ENCODE results near the gene DUSP22.
"Not testable (repeated sequence)": the region's sequence is repeated elsewhere in the genome, so short reads cannot be mapped to it uniquely, and the experiment has no call there.

Gene DUSP22

GRCh38 chr6:325161-325860 lies 33.0 kb downstream of the DUSP22 start:
- not testable (repeated sequence) for DNase-seq (ENCODE audit: low read depth)

- DNase-seq (ENCODE audit: low read depth): not testable (repeated sequence)
Measured at GRCh38 chr6:326066-326465, 33.8 kb downstream of the DUSP22 start.

DNA sequence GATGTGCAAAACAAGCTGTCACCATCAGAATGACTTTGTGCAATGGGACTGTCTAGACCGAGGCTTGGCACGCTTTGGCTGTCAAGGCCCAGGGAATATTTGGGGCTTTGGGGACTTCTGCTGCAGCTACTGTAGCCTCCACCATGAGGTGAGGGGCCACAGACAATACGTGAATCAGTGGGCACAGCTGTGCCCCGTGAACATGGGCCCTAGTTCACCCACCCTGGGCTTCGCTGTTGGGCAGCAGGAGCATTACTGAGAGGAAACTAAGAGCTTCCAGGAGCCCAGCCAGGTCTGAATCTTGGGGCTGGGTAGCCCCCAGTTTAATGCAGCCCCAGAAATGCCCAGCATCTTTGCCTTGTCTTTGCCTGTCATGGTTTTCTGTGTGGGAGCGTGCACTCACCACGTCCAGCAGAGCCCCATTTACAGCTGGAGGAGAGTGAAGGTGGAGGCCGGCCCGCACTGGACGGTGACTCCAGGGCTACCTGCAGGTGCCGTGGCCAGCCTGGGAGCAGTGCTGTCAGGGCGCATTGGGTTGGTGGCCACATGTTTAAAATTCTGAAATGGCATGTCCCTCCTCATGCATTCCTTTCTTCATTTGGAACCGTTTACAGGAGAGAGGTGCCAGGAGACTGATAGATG lies 34.7 kb downstream of the DUSP22 start:
- DNase-seq (ENCODE audit: low read depth): no peak

DNA sequence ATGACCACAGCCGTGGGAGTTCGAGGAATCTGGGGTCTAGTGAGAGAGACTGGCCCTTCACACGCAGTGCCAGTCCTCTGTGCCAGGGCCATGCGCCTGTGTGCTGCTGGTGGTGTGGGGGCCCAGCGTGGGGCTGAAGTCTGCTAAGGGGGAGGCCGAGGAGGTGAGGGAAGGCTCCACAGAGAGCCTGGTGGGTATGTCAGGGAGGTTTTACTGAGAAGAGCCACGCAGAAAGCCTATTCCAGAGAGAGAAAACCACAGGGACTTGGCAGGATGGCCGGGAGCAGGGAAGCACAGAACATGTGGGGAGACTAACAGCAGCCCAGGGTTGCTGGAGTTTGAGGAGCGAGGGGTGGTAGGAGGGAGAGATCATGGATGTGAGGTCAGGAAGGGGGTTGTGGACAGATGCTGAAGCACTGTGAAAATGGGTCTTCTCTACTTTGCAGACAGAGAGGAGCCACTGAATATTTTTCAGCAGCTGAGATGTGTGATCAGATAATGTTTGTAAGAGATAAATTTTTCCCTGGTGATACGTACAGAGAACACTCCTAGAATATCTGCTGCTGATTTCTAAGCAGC lies 35.3 kb downstream of the DUSP22 start:
- peak; percentile 61 for DNase-seq (ENCODE audit: low read depth)

GRCh38 chr6:328136-328670 lies 35.9 kb downstream of the DUSP22 start:
- peak; percentile 93 for DNase-seq (ENCODE audit: low read depth)

DNA sequence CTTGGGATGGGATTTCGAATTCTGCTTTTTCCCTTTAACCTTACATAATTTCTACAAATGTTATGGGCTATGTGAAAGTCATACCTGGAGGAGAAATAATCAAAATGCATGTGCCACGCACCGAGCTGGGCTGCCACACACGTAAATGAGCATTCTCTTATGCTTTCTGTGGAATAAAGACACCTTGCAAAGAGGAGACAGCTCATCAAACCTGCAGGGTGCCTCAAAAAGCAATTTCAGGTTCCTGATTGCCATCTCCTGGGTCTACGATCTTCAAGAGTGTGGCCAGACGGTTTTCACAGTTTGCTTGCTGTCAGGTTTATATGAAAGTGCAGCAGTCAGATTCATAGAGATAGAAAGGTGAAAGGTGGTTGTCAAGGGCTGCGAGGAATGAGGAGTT lies 36.6 kb downstream of the DUSP22 start:
- DNase-seq (ENCODE audit: low read depth): no peak

GRCh38 chr6:329888-330691 lies 37.8 kb downstream of the DUSP22 start:
- DNase-seq (ENCODE audit: low read depth): peak; percentile 9

- no peak for DNase-seq (ENCODE audit: low read depth)
Measured at GRCh38 chr6:330948-331347, 38.7 kb downstream of the DUSP22 start.

GRCh38 chr6:331622-332521 lies 39.6 kb downstream of the DUSP22 start:
- DNase-seq (ENCODE audit: low read depth): no peak

DNA sequence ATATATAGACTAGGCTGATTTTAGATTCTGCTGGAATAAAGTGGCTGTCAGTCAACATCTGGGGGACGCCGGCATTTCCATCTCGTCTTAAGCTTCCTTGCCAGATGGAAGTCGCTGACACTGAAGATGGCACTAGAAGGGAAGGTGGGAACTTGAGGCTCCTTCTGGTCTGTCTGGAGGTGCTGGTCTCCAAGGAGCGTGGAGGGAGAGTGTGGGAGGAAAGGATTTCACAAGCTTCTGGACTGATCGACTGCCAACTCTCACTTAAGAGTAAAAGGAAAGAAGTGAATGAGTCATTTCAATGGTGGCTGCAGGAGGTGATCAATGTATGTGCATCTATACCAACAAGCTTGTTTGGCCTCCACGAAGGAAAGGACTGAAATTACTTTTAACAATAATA lies 40.4 kb downstream of the DUSP22 start:
- peak; percentile 10 for DNase-seq (ENCODE audit: low read depth)

DNA sequence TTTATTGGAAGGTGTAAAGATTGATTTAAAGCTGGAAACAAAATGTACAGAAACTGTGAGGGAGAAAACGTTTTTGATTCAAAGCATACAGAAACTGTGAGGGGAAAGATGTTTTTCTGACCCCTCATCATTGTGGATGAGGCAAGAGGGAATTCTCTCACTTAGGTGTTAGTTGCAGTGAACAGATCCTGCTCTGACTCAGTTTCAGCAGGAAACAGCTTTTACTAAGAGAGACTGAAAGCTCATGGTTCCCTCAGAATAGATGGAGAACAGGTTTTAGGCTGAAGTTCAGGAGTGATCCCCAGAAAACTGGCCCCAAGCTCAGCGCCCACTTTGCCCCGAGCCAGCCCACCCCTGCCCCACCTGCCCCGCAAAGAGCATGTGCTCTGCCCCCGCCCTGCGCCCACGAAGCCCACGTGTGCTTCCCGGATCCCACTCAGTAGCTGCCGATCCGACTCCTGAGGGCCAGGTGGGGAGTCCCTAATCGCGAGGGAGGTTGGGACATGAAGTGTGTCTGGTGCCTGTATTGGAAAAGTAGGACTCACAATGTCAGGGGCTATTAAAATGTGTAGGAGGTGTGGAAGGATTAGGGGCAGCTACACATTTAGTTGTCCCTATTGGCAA lies 41.2 kb downstream of the DUSP22 start:
- no peak for DNase-seq (ENCODE audit: low read depth)

- DNase-seq (ENCODE audit: low read depth): no peak
Measured at GRCh38 chr6:334536-335510, 42.5 kb downstream of the DUSP22 start.

DNA sequence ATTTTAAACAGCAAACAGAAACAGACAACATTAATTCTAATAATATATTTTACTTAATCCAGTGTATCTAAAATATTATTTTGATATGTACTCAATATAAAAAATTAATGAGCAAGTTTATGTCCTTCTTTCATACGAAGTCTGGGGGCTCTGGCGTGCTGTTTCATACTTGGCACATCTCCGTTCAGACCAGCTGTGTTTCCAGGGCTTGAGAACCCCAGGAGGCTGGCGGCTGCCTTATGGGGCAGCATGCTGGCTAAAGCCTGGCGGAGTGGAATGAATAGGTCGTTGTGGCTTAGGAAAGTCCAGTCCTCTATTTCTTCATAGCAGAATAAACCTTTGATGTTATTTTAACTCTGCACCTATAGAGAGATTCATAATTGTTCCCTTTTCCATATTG lies 43.3 kb downstream of the DUSP22 start:
- DNase-seq (ENCODE audit: low read depth): no peak

- DNase-seq (ENCODE audit: low read depth): no peak
Measured at GRCh38 chr6:336159-337114, 44.1 kb downstream of the DUSP22 start.

- no peak for DNase-seq (ENCODE audit: low read depth)
Measured at GRCh38 chr6:337805-338368, 45.6 kb downstream of the DUSP22 start.

GRCh38 chr6:338815-339262 lies 46.6 kb downstream of the DUSP22 start:
- no peak for DNase-seq (ENCODE audit: low read depth)

DNA sequence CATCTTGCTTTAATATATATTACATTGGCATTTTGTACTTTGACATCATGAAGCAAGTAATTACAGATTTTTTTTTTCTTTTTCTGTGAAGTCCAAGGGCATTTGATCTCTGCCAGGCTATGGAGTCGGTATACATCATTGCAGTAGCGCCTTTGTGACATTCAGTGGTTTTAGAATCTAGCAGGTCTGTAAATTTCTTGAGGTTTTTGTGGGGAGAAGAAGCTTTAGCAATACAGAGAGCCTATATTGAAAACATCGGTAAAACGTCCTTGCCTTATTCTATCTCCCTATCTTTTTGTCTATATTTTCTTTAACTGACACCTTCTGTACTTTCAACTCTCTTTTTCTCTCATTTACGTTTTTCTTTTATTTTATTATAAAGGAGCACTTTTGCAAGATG lies 47.2 kb downstream of the DUSP22 start:
- DNase-seq (ENCODE audit: low read depth): no peak

All from EH (cell line).